GM12874 (cell line): Measurements from ENCODE around the gene APC2.

Source experiments
- CTCF ChIP-seq: IDR thresholded peaks from 2 replicates; pipeline ENCODE4 v1.5.1; 2011; ENCODE audit warnings: low read depth, mild to moderate bottlenecking, control low read depth, low read length, moderate library complexity; ENCODE audit not compliant: insufficient read depth

Gene APC2

GRCh38 chr19:1469255-1470054 lies 19.5 kb downstream of the APC2 start:
- TF ChIP-seq CTCF: no peak

DNA sequence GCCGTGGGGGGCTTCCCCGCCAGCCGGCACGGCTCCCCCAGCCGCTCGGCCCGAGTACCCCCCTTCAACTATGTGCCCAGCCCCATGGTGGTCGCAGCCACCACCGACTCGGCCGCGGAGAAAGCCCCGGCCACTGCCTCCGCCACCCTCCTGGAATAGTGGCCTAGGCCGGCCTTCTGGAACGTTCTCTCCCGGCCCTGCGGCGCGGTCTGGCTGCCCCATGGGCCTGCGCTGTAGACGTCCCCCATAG lies 20.1 kb downstream of the APC2 start:
- no peak for TF ChIP-seq CTCF

GRCh38 chr19:1470305-1471009 lies 20.5 kb downstream of the APC2 start:
- no peak for TF ChIP-seq CTCF

GRCh38 chr19:1471010-1471514 lies 21.1 kb downstream of the APC2 start:
- TF ChIP-seq CTCF: no peak

- TF ChIP-seq CTCF: no peak
These were observed 21.7 kb downstream of the APC2 start for GRCh38 chr19:1471515-1472160.

GRCh38 chr19:1472231-1473084 lies 22.5 kb downstream of the APC2 start:
- no peak for TF ChIP-seq CTCF
